ENCODE data around the gene CD5L. TPM values are rescaled to one million over a fixed set of nuclear protein-coding genes. Genes with fewer than 3 reads are reported as not detected.

Gene CD5L
- total RNA-seq = not detected in 2 replicates
- long read RNA-seq = 0 reads

DNA sequence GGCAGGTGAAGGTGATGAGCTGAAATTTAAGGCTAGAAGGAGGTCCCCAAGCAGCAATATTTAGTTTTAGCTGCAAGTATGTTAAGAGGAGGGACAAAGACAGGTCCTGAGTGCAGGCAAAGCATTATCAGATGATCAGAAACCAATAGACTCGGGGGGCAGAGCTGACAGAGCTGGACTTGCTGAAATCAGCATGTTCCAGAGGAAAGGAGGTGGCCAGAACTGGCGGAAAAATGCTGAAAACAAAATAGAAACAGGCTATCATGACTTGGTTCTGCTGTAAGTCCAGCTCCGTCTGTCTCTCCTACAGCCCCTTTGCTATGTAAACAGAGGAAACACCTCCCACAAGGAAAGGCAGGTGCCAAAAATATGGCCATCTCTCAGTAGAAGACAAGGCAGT is at the start of gene CD5L:
Gene CD5L (minus strand): TSS at position 101 of the 400 bp plus-strand sequence. CDS start 107 bp downstream, outside the sequence.
- H3K27me3 Mint-ChIP-seq (ENCODE audit: unreplicated experiment) = peaks cover 4% of the 10 kb centered on the region
- no peaks in the 10 kb centered on the region for H3K9me3 Mint-ChIP-seq (ENCODE audit: unreplicated experiment)
- no peaks in the 10 kb centered on the region for H3K4me1 Mint-ChIP-seq (ENCODE audit: unreplicated experiment)
- H3K27ac Mint-ChIP-seq (ENCODE audit: unreplicated experiment) = no peak within 1 kb of the TSS
- H3K36me3 Mint-ChIP-seq (ENCODE audit: unreplicated experiment) = no peaks in the 10 kb centered on the region
- DNase-seq (ENCODE audit: extremely low spot score, unreplicated experiment) = no peak
- H3K4me3 Mint-ChIP-seq (ENCODE audit: unreplicated experiment) = no peak within 1 kb of the TSS
- TF ChIP-seq, protein P1, sequence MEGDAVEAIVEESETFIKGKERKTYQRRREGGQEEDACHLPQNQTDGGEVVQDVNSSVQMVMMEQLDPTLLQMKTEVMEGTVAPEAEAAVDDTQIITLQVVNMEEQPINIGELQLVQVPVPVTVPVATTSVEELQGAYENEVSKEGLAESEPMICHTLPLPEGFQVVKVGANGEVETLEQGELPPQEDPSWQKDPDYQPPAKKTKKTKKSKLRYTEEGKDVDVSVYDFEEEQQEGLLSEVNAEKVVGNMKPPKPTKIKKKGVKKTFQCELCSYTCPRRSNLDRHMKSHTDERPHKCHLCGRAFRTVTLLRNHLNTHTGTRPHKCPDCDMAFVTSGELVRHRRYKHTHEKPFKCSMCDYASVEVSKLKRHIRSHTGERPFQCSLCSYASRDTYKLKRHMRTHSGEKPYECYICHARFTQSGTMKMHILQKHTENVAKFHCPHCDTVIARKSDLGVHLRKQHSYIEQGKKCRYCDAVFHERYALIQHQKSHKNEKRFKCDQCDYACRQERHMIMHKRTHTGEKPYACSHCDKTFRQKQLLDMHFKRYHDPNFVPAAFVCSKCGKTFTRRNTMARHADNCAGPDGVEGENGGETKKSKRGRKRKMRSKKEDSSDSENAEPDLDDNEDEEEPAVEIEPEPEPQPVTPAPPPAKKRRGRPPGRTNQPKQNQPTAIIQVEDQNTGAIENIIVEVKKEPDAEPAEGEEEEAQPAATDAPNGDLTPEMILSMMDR (IDR thresholded peaks at IDR 0.05) = no peak

DNA sequence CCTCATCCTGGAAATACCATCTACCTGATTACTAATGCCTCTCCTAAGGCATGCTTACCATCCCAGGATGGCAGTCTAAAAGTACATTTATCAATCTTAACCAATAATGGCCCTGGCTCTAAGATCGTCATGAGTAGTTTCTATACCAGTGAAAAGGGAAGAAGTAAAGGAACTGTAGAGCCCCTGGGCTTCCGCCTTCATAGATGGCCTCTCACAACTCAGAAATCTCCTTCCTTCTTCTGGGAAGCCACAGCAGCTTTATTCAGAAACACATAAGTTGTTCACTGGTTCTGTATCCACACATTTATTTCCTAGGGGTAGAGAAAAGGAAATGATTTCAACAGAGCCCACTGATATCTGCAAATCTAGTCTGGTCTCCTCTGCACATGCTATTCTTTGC is 41.0 kb upstream of the CD5L start:
- TF ChIP-seq, protein P1 (IDR thresholded peaks at IDR 0.05) = no peak
- DNase-seq (ENCODE audit: extremely low spot score, unreplicated experiment) = no peak
- Mint-ChIP-seq H3K4me3 (ENCODE audit: unreplicated experiment) (no peak overlapping the region), H3K36me3 (ENCODE audit: unreplicated experiment) (no peaks in the 10 kb centered on the region), H3K27ac (ENCODE audit: unreplicated experiment) (no peak overlapping the region), H3K9me3 (ENCODE audit: unreplicated experiment) (no peaks in the 10 kb centered on the region), H3K27me3 (ENCODE audit: unreplicated experiment) (peaks cover 5% of the 10 kb centered on the region), H3K4me1 (ENCODE audit: unreplicated experiment) (no peaks in the 10 kb centered on the region)

DNA sequence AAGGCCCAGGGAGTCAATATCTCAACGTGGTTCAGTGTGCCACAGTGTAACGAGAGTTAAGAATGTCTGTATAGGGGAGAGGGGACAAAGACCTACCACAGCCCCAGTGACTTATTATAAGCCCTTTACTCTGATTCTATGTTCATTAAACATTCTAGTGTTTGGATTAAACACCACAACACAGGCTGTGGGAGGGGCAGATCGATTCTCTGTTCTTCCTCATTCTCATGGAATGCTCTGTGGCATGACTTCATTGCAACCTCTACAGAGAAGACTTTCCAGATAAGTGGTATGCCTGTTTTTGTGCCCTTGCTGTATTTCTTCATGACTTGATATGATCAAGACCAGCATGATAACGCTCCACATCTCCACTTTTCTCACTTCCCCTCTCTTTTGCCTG is 39.0 kb upstream of the CD5L start:
- H3K4me3 Mint-ChIP-seq (ENCODE audit: unreplicated experiment) = no peak overlapping the region
- H3K4me1 Mint-ChIP-seq (ENCODE audit: unreplicated experiment) = no peaks in the 10 kb centered on the region
- TF ChIP-seq, protein P1 (IDR thresholded peaks at IDR 0.05) = no peak
- no peaks in the 10 kb centered on the region for H3K36me3 Mint-ChIP-seq (ENCODE audit: unreplicated experiment)
- DNase-seq (ENCODE audit: extremely low spot score, unreplicated experiment) = no peak
- H3K9me3 Mint-ChIP-seq (ENCODE audit: unreplicated experiment) = no peaks in the 10 kb centered on the region
- peaks cover 5% of the 10 kb centered on the region for H3K27me3 Mint-ChIP-seq (ENCODE audit: unreplicated experiment)
- no peak overlapping the region for H3K27ac Mint-ChIP-seq (ENCODE audit: unreplicated experiment)

DNA sequence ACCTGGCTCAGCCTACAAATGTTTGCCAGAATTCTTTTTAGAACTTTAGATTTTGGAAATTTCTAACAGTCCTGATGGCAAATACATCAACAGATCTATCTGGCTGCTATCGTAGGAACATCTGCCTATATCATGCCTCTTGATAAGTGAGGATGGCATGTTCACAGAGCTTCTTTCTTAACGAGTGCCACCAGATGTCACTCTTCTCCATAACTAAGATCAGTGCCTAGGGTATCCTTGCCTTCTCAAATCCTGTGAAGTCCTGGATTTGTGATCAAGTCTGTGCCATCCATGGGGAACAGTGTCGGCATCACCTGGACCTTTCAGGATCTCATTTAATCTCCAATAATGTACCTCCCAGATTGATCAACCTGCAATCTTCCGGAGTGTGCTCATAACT is 36.5 kb upstream of the CD5L start:
- Mint-ChIP-seq H3K9me3 (ENCODE audit: unreplicated experiment) (no peaks in the 10 kb centered on the region), H3K4me1 (ENCODE audit: unreplicated experiment) (no peaks in the 10 kb centered on the region), H3K4me3 (ENCODE audit: unreplicated experiment) (no peak overlapping the region), H3K36me3 (ENCODE audit: unreplicated experiment) (no peaks in the 10 kb centered on the region), H3K27ac (ENCODE audit: unreplicated experiment) (no peak overlapping the region), H3K27me3 (ENCODE audit: unreplicated experiment) (peaks cover 12% of the 10 kb centered on the region)
- TF ChIP-seq, protein P1 (IDR thresholded peaks at IDR 0.05) = peak; percentile 48
- no peak for DNase-seq (ENCODE audit: extremely low spot score, unreplicated experiment)

DNA sequence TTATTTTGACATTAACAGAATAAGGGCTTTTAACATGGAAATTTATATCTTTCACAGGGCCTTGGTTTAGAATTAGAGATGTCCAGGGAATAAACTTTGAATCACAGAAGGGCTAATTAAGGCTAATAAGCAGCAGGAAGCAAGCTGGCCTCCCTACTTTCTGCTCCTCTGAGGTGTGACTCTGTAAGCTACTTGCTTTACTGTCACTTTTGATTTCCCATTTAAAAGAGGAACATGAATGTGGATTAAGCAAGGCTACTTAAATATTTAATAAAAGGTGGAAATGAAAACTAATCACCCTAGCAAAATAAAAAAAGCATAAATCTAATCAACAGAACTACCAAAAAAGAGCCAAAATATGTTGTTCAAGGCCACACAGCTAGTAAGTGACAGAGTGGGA is 28.9 kb upstream of the CD5L start:
- Mint-ChIP-seq H3K27me3 (ENCODE audit: unreplicated experiment) (peaks cover 23% of the 10 kb centered on the region), H3K27ac (ENCODE audit: unreplicated experiment) (no peak overlapping the region)

More for the DNA sequence above, 28.9 kb upstream of the CD5L start:
- Mint-ChIP-seq H3K36me3 (ENCODE audit: unreplicated experiment) (no peaks in the 10 kb centered on the region), H3K9me3 (ENCODE audit: unreplicated experiment) (no peaks in the 10 kb centered on the region), H3K4me3 (ENCODE audit: unreplicated experiment) (no peak overlapping the region), H3K4me1 (ENCODE audit: unreplicated experiment) (no peaks in the 10 kb centered on the region)
- TF ChIP-seq, protein P1 (IDR thresholded peaks at IDR 0.05) = no peak
- DNase-seq (ENCODE audit: extremely low spot score, unreplicated experiment) = no peak

All from osteocyte (in vitro differentiated cells).